ENCODE results near the gene ECD.

Gene ECD

DNA sequence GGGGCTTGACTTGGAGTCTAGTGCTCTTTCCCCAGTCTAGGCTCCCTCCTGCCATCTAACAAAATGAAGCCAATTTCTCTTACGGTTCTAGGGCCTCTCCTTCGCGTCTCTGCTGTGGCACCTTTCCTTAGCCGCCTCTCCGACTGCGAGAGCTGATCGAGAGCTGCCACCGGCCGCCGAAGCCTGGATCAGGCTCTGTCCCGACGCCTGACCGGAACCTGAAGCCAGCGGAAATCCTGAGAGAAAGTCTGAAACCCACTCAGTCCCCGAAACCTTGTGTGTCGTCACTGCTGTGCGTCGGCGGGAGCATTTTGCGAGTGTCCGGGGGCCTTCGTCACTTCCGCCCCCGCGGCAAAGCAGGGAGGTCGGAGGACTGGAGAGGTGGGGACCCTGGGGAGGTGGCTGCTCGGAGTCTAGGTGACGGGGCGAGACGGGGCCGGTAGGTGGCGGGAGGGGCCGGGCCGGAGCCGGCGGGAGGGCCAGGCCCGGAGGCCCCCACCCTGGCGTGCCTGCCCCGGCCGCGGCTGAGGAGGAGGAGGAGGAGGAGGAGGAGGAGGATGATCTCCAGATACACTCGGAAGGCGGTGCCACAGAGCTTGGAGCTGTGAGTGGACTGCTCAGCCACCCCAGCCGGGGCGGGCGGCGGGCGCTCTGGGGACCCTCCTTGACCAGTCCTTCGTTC, at the start of gene ECD, which contains the start of gene FAM149B1:
TSS of gene ECD (minus strand) at position 226 of the 682 bp plus-strand sequence. CDS start 4,071 bp downstream, outside the sequence.
TSS of gene FAM149B1 (plus strand) at position 337 of the 682 bp plus-strand sequence. CDS start at position 558, 221 bp downstream.
- peak; percentile 95 for DNase-seq (ENCODE audit: low spot score)

DNA sequence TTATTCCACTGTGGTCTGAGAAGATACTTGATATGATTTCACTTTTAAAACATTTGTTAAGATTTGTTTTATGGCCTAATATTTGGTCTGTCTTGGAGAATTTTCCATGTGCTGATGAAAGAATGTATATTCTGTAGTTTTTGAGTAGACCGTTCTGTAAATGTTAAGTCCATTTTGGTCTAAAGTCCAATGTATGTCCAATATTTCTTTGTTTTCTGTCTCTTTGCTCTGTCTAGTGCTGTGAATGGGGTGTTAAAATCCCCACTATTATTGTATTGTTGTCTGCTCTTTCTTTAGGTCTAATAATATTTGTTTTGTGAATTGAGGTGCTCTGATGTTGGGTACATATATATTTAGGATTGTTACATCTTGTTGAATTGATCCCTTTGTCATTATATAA, 47.9 kb upstream of the ECD start:
- no peak for DNase-seq (ENCODE audit: low spot score)

- DNase-seq (ENCODE audit: low spot score) = no peak
Measured at GRCh38 chr10:73211106-73211811, 43.5 kb upstream of the ECD start.

- DNase-seq (ENCODE audit: low spot score) = no peak
Measured at GRCh38 chr10:73210395-73211105, 42.7 kb upstream of the ECD start.

DNA sequence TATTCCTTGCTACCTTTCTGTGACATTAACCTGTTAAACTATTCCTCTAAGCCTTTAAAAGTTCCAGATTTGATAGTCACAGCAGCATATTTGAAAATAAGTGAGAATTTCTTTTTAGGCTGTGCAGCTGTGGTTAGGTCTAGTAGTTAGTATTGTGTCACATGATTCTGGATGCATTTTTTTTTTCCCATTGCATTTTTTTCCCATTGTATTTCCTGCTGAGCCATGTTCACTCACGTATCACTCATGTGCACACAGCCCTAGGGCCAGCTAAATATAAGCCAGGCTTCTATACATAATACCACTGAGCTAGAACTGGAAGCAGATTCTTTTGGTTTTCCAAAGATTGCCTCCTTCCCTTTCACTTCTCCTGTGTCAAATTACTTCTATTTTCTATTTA, 41.9 kb upstream of the ECD start:
- peak; percentile 46 for DNase-seq (ENCODE audit: low spot score)

GRCh38 chr10:73207883-73208282, 40.1 kb upstream of the ECD start:
- no peak for DNase-seq (ENCODE audit: low spot score)

DNA sequence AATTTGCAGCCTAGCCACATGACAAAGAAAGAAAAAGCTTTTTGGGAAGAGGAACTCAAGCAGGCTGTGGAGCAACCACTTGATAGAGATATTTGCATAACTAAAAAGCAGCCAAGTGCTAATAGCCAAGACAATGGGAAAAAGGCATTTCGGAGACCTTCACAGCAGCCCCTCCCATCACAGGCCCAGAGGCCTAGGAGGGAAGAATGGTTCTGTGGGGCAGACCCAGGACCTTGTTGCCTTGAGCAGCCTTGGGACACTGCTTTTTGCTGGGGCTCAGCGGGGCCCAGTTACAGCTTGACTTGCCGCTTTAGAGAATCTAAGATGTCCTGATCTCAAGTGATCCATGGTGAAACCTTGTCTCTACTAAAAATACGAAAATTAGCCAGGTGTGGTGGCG, 38.6 kb upstream of the ECD start:
- DNase-seq (ENCODE audit: low spot score) = no peak

DNA sequence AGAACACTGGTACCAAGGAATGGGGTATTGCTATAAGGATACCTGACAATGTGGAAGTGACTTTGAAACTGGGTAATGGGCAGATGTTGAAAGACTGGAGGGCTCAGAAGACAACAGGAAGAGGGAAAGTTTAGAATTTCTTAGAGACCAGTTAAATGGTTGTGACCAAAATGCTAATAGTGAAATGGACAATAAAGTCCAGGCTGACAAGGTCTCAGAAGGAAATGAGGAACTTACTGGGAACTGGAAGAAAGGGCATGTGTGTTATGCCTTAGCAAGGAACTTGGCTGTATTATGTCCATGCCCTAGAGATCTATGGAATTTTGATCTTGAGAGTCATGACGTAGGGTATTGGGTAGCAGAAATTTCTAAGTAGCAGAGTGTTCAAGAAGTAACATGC, 38.1 kb upstream of the ECD start:
- no peak for DNase-seq (ENCODE audit: low spot score)

DNA sequence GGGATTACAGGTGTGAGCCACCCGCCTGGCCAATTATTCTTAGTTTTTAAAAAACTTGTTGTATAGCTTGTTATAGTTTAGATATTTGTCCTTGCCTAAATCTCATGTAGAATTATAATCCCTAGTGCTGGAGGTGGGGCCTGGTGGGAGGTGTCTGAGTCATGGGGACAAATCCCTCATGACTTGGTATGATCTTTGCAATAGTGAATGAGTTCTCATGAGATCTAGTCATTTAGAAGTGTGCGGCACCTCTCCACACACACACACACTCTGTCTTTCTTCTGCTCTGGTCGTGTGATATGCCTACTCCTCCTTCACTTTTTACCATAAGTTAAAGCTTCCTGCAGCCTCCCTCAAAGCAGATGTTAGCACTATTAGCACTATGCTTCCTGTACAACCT, 37.3 kb upstream of the ECD start:
- DNase-seq (ENCODE audit: low spot score) = no peak

DNA sequence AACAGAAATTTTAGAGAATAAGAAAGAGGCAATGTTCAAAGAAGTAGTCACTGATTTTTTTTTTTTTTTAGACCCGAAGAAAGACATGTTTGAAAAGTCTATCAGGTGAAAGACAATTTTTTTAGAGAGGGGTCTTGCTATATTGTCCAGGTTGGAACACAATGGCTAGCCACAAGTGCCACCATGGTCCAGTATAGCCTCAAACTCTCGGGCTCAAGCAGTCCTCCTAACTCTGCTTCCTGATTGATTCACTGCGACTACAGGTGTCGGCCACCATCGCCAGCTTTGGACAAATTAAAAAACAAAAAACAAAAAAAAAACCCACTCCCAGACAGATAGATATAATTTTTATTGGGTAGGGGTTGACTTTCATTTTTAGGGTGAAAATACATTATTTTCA, 22.4 kb upstream of the ECD start:
- no peak for DNase-seq (ENCODE audit: low spot score)

DNA sequence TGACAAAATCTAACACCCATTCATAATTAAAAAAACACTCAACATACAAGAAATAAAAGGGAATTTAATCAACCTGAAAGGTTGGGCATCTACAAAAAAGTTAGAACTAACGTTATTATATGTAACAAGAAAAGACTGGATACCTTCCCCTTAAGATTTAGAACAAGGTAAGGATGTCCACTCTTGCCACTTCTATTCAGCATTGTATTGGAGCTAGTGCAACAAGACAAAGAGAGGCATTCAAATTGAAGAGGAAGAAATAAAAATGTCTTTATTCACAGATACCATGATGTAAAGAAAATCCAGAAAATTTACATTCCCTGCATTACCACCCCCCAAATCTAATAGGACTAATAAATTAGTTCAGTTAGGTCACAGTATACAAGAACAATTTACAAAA, 18.5 kb upstream of the ECD start:
- no peak for DNase-seq (ENCODE audit: low spot score)

DNA sequence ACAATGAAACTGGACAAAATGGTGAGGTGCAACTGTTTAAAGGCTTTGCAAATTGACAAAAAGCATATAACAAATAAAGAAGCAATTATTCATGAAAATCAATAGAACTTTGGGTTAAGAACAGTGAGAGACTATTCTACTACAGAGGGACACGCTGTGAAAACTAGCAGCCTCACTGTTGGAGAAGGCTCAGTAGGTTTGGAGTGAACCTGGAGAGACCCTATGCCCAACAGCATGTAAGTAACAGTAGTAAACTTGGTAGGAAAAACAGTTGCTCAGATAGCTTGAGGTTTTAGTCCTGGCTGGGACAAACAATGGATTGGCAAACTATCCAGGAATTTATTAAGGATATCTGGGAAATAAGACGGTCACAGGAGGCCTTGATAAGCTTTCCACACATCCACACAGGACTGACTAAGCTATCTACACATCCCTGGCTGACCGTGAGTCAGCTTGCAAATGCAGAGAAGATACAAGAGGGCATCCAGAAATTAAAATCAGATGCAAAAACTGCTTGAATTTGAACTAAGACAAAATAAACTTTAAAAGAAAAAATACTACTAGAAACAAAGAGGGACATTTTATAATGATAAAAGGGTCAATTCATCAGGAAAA, 16.0 kb upstream of the ECD start:
- peak; percentile 49 for DNase-seq (ENCODE audit: low spot score)

- DNase-seq (ENCODE audit: low spot score) = peak; percentile 17
Measured at GRCh38 chr10:73182568-73182967, 14.8 kb upstream of the ECD start.

- no peak for DNase-seq (ENCODE audit: low spot score)
Measured at GRCh38 chr10:73174148-73174925, 6.5 kb upstream of the ECD start.

DNA sequence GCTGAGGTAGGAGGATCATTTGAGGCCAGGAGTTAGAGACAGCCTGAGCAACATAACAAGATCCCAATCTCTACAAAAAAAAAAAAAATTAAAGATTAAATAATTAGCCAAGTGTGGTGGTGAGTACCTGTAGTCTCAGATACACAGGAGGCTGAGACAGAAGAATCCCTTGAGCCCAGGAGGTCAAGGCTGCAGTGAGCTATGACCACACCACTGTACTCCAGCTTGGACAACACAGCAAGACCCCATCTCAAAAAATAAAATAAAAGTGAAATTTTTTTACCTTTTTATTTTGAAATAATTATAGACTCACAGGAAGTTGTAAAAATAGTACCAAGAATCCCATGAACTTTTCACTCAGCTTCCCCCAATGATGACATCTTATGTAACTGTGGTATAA, 5.1 kb upstream of the ECD start:
- DNase-seq (ENCODE audit: low spot score) = no peak

DNA sequence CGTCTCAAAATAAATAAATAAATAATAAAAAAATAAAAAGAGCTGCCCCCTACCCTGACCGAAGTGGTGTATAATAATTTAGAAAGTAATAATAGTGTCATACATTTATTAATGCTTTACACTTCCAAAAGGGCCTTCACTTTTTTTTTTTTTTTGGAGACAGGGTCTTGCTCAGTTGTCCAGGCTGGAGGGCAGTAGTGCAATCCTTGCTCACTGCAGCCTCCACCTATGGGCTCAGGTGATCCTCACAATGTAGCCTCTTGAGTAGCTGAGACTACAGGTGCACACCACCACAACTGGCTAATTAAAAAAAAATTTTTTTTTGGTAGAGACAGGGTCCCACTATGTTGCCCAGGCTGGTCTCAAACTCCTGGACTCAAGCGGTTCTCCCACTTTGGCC, 1.5 kb upstream of the ECD start:
- DNase-seq (ENCODE audit: low spot score) = no peak

GRCh38 chr10:73168465-73168803, 626 bp upstream of the ECD start:
- no peak for DNase-seq (ENCODE audit: low spot score)

DNA sequence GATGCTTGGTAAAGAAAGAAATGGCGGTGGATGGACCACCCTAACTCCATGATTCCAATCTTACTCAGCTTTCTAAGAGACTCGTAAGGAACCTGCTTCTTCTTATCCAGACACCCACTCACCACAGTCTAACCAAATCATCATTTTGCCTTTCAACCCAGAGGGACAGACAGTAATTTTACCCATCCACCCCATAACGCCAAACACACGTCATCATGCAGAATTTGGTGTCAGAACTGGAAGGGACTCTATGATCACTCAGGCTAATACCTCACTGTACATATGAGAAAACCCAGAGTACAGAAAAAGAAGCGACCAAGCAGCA, 388 bp downstream of the ECD start:
- no peak for DNase-seq (ENCODE audit: low spot score)

- no peak for DNase-seq (ENCODE audit: low spot score)
Measured at GRCh38 chr10:73166972-73167371, 836 bp downstream of the ECD start.

DNA sequence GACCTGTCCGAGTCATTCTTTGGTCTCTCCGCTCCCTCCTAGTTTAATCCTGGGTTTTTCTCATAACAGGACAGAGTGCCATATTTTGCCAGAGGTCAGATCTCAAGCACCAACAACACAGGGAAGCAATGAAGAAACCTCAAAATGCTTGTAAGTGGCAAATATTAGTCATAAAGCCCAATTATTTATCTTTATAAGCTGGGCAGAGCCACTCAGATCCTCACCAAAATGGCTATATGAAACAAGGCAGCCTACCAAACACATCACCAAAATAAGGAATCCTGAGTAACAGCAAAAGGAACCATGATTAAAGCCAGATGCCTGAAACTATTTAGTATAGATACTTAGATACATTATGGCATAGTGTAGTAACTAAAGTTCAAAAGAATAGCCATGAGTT, 4.7 kb downstream of the ECD start:
- DNase-seq (ENCODE audit: low spot score) = peak; percentile 5

- DNase-seq (ENCODE audit: low spot score) = no peak
Measured at GRCh38 chr10:73161662-73162061, 6.1 kb downstream of the ECD start.

DNA sequence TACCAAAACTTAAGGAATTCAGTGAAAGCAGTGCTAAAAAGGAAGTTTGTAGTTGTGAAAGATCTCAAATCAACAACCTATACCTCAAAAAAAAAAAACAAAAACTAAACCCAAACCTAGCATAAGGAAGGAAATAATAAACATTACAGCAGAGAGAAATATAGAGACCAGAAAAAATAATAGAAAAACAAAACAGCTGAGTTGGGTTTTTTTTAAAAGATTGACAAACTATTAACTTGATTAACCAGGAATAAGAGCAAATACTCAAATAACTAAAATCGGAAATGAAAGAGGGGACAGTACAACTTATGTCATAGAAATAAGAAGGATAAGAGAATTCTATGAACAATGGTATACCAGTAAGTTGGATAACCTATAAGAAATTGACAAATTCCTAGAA, 6.7 kb downstream of the ECD start:
- DNase-seq (ENCODE audit: low spot score) = no peak
